IPS-20b (cell line): ENCODE results near the gene CFAP43.

Experiments
- H3K27ac ChIP-seq: one replicate; pipeline ENCODE4 v1.5.1; 2013; ENCODE audit warnings: low read length
- H3K27me3 ChIP-seq: 2 replicates; pipeline ENCODE4 v1.6.1; 2013; ENCODE audit warnings: mild to moderate bottlenecking, low read length, inconsistent platforms; ENCODE audit not compliant: insufficient read depth
- H3K36me3 ChIP-seq: 2 replicates; pipeline ENCODE4 v1.6.1; 2013; ENCODE audit warnings: low read depth, mild to moderate bottlenecking, inconsistent platforms, low read length, moderate library complexity; ENCODE audit not compliant: insufficient read depth
- H3K4me1 ChIP-seq: 2 replicates; pipeline ENCODE4 v1.6.1; 2013; ENCODE audit warnings: mild to moderate bottlenecking, control low read depth, inconsistent platforms, low read length, moderate library complexity; ENCODE audit not compliant: insufficient read depth
- H3K4me3 ChIP-seq: 2 replicates; pipeline ENCODE4 v1.5.1; 2013; ENCODE audit warnings: mild to moderate bottlenecking, low read length, inconsistent platforms
- H3K9ac ChIP-seq: 2 replicates; pipeline ENCODE4 v1.6.1; 2013; ENCODE audit warnings: low read depth, mild to moderate bottlenecking, inconsistent platforms, low read length, moderate library complexity
- H3K9me3 ChIP-seq: 2 replicates; pipeline ENCODE4 v1.6.1; 2013; ENCODE audit warnings: mild to moderate bottlenecking, low read depth, low read length, inconsistent platforms; ENCODE audit not compliant: insufficient read depth

Gene CFAP43

DNA sequence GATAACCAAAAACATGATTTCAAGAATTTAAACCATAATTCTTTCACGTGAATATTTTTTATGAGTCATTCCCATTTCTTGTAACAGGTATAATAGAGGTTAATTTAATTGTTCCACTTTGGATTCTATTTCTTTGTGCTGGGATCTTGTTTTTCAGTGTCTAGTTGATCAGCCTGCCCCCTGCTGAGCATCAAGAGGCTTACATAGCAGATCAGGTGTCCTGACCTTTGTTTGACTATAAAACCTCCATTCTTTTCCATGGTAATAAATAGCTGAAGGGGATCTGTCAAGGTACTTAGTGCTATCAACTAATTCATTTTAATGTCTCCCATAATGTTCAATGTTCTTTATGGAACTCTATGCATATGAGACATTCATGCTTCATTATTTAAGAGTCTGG is 151.4 kb downstream of the CFAP43 start:
- H3K36me3 ChIP-seq = no peaks in the 10 kb centered on the region
- H3K27me3 ChIP-seq = no peaks in the 10 kb centered on the region
- peaks cover 22% of the 10 kb centered on the region for H3K4me1 ChIP-seq
- no peak overlapping the region for H3K9ac ChIP-seq
- no peak overlapping the region for H3K4me3 ChIP-seq
- no peak overlapping the region for H3K27ac ChIP-seq
- no peaks in the 10 kb centered on the region for H3K9me3 ChIP-seq
